GM18508 (cell line): Measurements from ENCODE around the gene RBP2.

Source experiments
- ATAC-seq: cut with Tn5 transposase; IDR thresholded peaks from one replicate; pipeline ENCODE4 v1.9.1; 2021; ENCODE audit warnings: moderate number of reproducible peaks; ENCODE audit not compliant: insufficient read depth, unreplicated experiment

Gene RBP2

DNA sequence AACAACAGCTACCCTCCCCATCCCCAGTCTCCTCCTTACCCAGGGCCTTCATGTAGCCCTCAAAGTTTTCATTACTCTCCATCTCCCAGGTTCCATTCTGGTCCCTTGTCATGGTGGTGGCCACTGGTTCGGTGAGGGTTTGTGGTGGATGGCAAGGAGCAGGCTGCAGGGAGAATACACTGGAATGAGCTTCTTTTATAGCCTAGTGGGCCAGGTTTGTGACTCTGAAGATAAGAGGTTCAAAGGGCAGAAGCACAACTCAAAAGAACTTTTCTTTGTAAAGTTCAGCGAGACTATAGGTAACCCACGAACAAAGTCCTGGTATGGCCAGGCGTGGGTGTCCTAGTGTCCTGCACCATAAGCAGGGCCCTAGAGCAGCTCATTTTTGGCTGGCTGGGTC, at the start of gene RBP2:
RBP2 (minus strand) TSS at position 169 of the 400 bp plus-strand sequence; CDS start at position 112, 57 bp downstream.
- no peak for ATAC-seq

DNA sequence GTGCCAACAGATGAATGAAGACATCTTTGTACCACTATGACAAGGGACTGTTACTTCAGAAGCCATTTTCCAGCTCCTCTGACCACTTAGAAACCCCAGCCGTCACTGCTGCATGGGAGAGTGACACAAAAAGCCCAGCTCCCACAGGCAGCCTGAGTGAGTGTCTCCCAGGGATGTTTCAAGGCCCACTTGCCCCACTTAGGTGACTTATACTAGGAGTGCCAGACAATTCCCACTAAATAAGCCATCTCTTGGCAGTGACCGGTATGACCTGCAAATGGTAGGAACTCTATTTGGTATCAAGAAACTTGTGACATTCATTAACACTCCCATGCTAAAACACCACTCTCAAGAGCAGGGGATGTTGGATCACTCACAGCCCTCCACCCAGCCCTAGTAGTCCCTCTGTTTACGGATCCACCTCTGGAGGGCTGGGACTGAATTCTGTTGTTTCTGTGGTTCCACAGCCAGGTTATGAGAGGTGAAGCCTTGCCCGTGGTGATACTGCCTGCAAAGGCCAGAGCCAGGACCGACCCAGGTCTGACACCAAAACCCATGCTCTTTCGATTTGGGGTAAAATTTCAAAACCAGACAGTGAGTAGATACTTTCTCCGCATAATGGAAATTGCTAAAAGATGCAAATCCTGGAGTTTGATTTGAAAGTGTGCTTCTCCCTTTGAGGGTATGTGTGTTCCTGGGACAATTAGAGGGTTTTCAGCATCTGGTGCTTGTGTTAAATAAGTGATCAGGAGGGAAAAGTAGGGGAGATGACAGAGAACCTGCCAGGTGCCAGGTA, 48.7 kb upstream of the RBP2 start:
- no peak for ATAC-seq

GRCh38 chr3:139523718-139524117, 47.4 kb upstream of the RBP2 start:
- no peak for ATAC-seq

DNA sequence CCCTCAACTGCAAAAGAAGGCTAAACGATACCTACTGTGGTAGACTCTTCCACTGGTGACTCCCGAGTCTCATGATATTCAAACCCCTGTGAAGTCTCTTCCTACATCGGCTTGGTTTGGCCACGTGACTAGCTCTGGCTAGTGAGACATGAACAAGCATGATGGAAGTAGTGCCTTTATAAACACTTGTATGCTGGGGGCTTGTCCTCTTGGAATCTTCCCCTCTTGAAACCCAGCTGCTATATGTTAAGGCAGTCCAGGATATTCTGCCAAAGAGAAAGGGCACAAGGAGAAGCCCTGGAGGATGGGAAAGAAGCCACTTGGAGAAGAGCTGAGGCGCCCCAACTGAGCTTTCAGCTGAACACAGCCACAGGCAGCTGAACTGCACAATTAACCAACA, 46.9 kb upstream of the RBP2 start:
- no peak for ATAC-seq

- no peak for ATAC-seq
Measured at GRCh38 chr3:139522421-139522820, 46.1 kb upstream of the RBP2 start.

DNA sequence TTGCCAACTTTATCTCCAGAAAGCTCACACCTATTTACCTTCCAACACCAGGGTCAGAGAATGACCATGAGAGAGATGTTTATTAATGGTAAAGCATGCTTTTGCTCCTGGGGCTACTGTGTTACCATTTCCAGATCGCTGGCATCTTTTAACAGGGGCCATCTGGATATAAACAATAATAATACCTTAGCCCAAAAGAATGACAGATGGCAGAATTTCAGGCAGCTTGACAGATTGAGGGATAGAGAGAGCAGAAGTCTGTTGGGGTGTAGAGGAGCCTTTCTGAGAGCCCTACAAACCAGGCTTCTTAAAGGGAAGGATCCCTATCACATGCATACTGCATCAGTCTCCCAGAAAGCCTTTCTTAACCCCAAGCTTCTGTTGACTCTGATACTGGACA, 45.5 kb upstream of the RBP2 start:
- no peak for ATAC-seq

- no peak for ATAC-seq
Measured at GRCh38 chr3:139521144-139521543, 44.8 kb upstream of the RBP2 start.

DNA sequence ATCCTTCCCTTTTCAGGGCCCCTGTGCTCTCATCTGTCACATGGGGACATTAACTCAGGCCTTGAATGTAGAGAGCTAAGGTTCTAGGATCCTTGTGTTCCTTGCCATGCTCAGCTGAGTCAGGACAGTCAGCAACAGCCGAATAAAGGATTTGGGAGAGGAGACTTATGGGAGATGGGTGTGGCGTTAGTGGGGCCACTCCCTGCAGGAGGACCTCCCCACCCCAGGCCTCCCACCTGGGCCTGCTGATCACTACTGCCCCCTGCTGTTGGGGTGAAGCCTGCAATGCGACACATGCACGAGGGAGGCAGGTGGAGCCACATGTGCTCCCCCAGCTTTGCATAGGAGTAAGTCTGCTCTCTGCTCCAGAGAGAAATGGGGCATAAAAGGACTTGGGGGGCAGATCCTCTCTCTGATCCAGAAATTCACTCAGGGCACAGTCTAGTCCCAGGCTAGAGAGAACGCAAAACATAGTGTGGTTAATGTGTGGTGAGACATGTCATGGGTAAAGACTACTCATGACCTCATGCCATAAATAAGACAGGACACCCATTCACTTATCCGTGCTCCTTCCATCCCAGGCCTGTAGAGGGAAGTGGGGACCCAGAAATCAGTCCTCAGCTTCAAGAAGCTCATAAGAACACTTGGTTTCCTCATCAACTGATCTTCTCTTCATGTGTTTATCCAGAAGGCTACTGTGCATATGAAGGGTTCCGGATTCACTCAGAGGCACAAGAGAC, 43.9 kb upstream of the RBP2 start:
- no peak for ATAC-seq

DNA sequence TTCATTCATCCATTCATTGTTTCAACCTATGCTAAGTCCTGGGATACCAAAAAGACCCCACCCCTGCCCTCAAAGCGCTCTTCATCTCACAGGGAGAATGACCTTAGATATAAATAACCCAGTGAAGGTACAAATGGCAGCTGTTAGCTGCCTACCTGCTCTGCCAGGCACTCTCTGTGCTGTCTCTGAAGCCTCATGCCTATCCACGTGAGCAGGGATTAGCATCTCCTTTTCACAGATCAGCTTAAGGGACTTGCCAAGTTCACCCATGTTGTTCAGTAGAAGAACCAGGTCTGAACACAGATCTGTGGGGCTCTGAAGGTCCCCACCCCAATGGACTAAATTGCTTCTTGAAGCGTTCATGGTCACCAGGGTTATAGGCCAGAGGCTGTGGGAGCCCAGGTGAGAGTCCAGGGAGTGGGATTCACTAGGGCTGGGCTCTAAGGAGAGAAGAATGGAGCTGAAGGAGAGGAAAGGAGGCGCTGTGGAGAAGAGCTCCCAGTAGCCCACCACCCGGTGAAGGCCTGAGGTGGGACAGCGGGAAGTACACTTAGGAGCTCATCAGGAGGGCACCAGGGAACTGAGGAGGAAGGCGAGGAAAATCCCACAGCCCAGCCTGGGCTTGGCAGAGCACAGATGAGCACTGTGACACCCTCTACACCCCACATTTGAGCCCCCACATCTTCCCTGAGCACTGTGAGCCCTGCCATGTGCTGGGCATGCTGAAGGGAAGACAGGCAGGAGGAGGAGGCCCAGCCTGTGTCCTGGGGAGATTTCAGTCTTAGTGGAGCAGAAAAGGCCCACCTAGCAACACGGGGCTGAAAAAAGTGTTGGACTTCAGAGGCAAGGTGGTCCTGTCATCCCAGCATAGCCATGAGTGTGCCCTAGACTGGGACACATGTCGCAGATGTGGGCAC, 42.9 kb upstream of the RBP2 start:
- no peak for ATAC-seq

DNA sequence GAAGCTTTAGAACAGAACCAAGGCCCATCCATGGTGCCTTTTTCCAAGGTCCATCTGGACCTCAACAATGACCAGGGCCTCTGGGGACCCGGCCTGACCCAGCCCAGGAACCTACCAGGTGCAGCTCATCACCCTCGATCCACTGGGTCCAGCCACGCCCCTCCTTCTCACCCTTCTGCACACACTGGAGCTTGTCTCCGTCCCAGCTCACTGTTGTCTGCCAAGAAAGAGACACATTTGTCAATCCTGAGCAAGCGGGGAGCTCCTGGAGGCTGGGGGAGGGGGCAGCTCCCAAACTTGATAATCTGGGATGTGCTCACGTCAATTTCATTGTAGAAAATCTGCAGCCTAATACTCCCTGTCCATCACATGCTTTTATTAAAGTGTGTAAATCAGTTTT, 42.0 kb upstream of the RBP2 start:
- no peak for ATAC-seq

- no peak for ATAC-seq
Measured at GRCh38 chr3:139517321-139518065, 41.2 kb upstream of the RBP2 start.

GRCh38 chr3:139514741-139515140, 38.4 kb upstream of the RBP2 start:
- ATAC-seq: no peak

- ATAC-seq: no peak
Measured at GRCh38 chr3:139509631-139510030, 33.3 kb upstream of the RBP2 start.

GRCh38 chr3:139506766-139507165, 30.4 kb upstream of the RBP2 start:
- ATAC-seq: no peak

- ATAC-seq: no peak
Measured at GRCh38 chr3:139505829-139506386, 29.6 kb upstream of the RBP2 start.

GRCh38 chr3:139499536-139499935, 23.2 kb upstream of the RBP2 start:
- ATAC-seq: no peak

DNA sequence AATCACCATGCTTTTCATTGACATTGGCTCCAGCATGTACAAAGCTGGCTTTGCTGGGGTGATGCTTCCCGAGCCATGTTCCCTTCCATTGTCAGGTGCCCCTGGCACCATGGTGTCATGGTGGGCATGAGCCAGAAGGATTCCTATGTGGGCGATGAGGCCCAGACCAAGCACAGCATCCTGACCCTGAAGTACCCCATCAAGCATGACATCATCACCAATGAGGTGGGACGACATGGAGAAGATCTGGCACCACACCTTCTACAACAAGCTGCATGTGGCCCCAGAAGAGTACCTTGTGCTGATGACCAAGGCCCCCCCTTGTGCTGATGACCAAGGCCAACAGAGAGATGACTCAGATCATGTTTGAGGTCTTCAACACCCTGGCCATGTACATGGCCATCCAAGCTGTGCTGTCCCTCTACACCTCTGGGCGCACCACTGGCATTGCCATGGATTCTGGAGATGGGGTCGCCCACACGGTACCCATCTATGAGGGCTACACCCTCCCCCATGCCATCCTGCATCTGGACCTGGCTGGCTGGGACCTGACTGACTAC, 17.6 kb upstream of the RBP2 start:
- no peak for ATAC-seq

DNA sequence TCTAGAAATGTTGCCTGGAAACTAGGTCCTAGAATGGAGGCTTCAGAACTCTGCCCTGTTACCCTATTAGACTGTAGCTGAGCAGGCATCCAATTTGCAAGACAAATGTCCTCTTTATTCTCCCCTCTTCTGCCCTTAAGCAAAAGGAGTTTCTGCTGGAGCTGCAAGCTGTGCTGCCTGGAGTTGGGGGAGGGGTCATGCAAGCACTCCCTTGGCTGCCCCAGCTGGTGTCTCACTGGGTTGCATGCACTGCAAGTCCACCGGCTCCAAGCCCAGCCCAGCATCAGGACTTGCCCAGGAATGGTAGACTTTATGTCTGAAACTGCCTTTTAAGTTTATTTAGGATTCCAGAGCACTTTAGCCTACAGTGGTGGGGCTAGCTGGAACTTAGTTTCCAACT, 15.7 kb upstream of the RBP2 start:
- ATAC-seq: no peak

- no peak for ATAC-seq
Measured at GRCh38 chr3:139491027-139491700, 14.8 kb upstream of the RBP2 start.
